ENCODE measurements around the gene GCG.

DNA sequence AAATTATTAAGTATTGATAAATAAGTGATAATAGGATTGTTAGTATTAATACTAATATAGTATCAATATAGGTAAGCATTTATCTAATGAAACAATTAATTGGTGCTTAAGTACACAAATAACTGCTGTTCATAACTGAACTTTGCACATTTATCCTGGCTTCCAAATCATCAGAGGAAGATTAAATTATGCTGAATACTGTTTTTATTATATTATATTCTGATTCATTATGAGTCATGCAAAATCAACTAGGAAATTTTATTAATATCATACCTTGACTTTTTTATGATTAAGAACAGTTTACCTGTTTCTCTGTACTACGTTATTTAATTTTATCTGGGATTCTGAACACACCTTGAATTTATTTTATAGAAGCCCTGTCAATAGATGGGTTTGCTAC, 48.6 kb upstream of the GCG start:
- no peak for TF ChIP-seq FOXK2 (IDR thresholded peaks at IDR 0.05)
- TF ChIP-seq SUZ12 (IDR thresholded peaks at IDR 0.05): no peak
- no peak for TF ChIP-seq NFRKB (IDR thresholded peaks at IDR 0.05)
- TF ChIP-seq FOXA1 (IDR thresholded peaks at IDR 0.05): no peak
- no peak for TF ChIP-seq TARDBP (IDR thresholded peaks at IDR 0.05)

All from HEK293T (cell line).